ENCODE results near the gene ENSA. TPM values are rescaled to one million over a fixed set of nuclear protein-coding genes. Genes with fewer than 3 reads are reported as not detected.

Gene ENSA
- total RNA-seq, 6 experiments from 2014 or later, result 60.4 to 166 (median 71.2) TPM

DNA sequence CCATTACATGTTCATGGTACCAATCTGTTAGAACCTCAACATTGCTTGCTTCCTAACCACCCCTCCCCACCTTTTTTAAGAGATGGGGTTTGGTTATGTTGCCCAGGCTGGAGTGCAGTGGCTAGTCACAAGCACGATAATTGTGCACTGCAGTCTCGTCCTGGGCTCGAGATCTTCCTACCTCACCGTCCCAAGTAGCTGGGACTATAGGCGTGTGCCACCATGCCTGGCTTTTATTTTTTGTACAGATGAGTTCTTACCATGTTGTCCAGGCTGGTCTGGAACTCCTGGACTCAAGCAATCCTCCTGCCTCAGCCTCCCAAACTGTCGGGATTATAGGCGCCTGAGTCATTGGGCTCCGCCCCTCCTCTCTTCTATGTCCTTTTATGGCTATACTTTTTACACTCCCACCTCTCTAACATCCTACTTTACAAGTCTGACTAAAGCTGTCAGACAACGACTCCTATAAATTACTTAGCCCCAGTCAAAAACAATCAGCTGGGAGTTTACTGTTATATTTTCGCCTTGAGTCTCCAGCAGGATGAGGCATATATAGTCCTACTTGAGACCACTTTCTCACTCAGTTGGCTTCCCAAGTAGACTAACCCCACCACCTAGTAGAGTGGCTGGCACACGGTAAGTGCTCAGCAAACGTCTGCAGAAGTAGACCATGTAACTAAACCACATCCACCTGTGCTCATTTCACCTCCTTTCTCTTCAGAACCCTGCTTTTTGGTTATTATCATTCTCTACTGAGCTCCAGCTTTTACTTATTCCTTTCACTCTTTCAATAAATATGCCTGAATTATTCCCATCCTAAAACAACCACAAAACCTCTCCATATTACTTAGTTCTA is 13.8 kb downstream of the ENSA start:
- peak overlapping the region; percentile 81 to 97 (median 89) for H3K27ac ChIP-seq
- no peak for TF ChIP-seq POLR2A (IDR thresholded peaks at IDR 0.05)
- TF ChIP-seq, protein P1, sequence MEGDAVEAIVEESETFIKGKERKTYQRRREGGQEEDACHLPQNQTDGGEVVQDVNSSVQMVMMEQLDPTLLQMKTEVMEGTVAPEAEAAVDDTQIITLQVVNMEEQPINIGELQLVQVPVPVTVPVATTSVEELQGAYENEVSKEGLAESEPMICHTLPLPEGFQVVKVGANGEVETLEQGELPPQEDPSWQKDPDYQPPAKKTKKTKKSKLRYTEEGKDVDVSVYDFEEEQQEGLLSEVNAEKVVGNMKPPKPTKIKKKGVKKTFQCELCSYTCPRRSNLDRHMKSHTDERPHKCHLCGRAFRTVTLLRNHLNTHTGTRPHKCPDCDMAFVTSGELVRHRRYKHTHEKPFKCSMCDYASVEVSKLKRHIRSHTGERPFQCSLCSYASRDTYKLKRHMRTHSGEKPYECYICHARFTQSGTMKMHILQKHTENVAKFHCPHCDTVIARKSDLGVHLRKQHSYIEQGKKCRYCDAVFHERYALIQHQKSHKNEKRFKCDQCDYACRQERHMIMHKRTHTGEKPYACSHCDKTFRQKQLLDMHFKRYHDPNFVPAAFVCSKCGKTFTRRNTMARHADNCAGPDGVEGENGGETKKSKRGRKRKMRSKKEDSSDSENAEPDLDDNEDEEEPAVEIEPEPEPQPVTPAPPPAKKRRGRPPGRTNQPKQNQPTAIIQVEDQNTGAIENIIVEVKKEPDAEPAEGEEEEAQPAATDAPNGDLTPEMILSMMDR (IDR thresholded peaks at IDR 0.05), result no peak
- no peaks in the 10 kb centered on the region for H3K9me3 ChIP-seq
- 82% methylated on average over 8 of the region's 12 CpGs for WGBS (ENCODE audit: insufficient coverage, low coverage, low lambda C conversion rate, missing lambda C conversion rate)
- intact Hi-C loops (cut with DNase I), result loop anchor here in 1 of 2 donors (5.0 kb wide), 1 partner anchor 53 kb away; no protein-coding TSS in a partner anchor
- no peak for DNase-seq
- no peak for ATAC-seq
- H3K4me1 ChIP-seq, result peaks cover 0 to 60% (median 27%) of the 10 kb centered on the region in 4 donors
- H3K36me3 ChIP-seq, result peaks cover 0 to 1% (median 0%) of the 10 kb centered on the region in 4 donors
- H3K4me3 ChIP-seq, result no peak overlapping the region
- no peaks in the 10 kb centered on the region for H3K27me3 ChIP-seq

DNA sequence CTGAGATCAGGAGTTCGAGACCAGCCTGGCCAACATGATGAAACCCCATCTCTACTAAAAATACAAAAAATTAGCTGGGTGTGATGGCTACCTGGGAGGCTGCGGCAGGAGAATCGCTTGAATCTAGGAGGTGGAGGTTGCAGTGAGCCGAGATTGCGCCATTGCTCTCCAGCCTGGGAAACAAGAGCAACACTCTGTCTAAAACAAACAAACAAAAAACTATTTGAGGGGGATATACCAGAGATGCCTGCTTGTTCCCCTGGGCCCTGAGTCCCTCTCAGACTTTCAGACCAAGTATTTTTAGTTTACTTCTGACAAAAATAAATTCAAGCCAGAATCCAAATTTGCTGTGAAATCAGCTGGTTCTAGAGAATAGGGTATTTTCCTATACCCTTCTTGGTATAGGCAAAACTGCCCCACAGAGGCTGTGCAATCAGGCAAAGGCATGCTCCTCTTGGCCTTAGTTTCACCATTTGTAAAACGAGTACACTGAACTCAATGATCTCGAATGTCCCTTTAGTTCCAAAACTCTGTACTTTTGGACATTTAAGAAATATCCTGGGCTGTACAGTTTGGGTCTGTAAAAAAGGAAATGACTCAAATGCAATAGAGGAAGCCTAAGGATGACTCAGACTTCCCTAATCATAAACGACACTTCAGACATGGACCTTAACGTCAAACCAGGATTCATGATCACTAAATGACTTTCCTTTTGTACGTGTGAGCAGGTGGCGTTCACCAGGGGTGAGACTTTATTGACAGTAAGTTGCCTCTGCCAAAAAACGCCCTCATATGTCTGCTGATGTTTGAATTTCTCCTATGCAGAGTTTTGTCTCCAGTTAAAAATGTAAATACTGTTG is 16.1 kb downstream of the ENSA start:
- no peaks in the 10 kb centered on the region for H3K27me3 ChIP-seq
- H3K36me3 ChIP-seq, result no peaks in the 10 kb centered on the region
- peak; percentile 54 for TF ChIP-seq POLR2A (IDR thresholded peaks at IDR 0.05)
- TF ChIP-seq, protein P1 (IDR thresholded peaks at IDR 0.05), result no peak
- no peak overlapping the region for H3K4me3 ChIP-seq
- H3K27ac ChIP-seq, result peak overlapping the region; percentile 81 to 97 (median 89)
- ATAC-seq (peak; percentile 49 to 69 (median 58)), DNase-seq (peak in 1 of 3 donors; percentile 61)
- H3K4me1 ChIP-seq, result peaks cover 0 to 45% (median 20%) of the 10 kb centered on the region in 4 donors
- WGBS (ENCODE audit: insufficient coverage, low coverage, low lambda C conversion rate, missing lambda C conversion rate), result 18% methylated on average over 11 of the region's 12 CpGs
- no peaks in the 10 kb centered on the region for H3K9me3 ChIP-seq
- intact Hi-C loops (cut with DNase I), result loop anchor here in 1 of 2 donors (5.0 kb wide), 1 partner anchor 36 kb away; the partner anchor contains the start of gene MCL1

DNA sequence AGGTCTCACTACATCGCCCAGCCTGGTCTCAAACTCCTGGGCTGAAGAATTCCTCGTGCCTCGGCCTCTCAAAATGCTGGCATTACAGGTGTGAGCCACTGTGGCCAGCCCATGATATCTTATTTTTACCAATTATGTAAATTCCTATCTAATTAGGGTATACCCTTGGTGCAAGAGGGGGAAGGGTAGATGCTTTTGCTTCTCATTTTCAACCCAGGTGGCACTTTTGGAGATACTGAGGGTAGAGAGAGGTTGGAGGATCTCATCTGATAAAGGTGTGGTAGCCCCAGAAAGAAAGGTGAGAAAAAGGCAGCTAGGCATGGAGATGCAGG is 17.4 kb downstream of the ENSA start:
- Histone ChIP-seq H3K4me3 (no peak overlapping the region), H3K9me3 (no peaks in the 10 kb centered on the region), H3K36me3 (no peaks in the 10 kb centered on the region), H3K4me1 (peaks cover 0 to 45% (median 20%) of the 10 kb centered on the region in 4 donors), H3K27ac (peak overlapping the region; percentile 81 to 97 (median 89)), H3K27me3 (no peaks in the 10 kb centered on the region)
- TF ChIP-seq, protein P1 (IDR thresholded peaks at IDR 0.05), result no peak
- no peak for TF ChIP-seq POLR2A (IDR thresholded peaks at IDR 0.05)
- ATAC-seq (no peak), DNase-seq (no peak)
- intact Hi-C loops (cut with DNase I), result loop anchor here in 1 of 2 donors (5.0 kb wide), 1 partner anchor 35 kb away; the partner anchor contains the start of gene MCL1
- WGBS (ENCODE audit: insufficient coverage, low coverage, low lambda C conversion rate, missing lambda C conversion rate), result 28% methylated on average over 3 of the region's 3 CpGs

DNA sequence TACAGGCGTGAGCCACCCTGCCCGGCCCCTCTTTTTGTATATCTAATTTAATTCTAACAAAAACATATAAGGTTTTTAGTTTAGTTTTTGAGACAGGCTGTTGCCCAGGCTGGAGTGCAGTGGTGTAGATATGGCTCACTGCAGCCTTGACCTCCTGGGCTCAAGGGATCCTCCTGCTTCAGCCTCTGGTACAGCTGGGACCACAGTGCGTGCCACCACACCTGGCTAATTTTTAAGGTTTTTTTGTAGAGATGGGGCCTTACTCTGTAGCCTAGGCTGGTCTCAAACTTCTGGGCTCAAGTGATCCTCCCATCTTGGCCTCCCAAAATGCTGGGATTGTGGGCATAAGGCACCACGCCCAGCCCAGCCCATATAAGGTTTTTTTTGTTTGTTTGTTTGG is 18.8 kb downstream of the ENSA start:
- WGBS (ENCODE audit: insufficient coverage, low coverage, low lambda C conversion rate, missing lambda C conversion rate), result 93% methylated on average over 3 of the region's 4 CpGs
- H3K27me3 ChIP-seq, result no peaks in the 10 kb centered on the region
- no peak for DNase-seq
- intact Hi-C loops (cut with DNase I), result loop anchor here in 1 of 2 donors (5.0 kb wide), 1 partner anchor 33 kb away; the partner anchor contains the start of gene MCL1
- H3K9me3 ChIP-seq, result no peaks in the 10 kb centered on the region
- no peak overlapping the region for H3K4me3 ChIP-seq
- ATAC-seq, result no peak
- TF ChIP-seq, protein P1 (IDR thresholded peaks at IDR 0.05), result no peak
- TF ChIP-seq POLR2A (IDR thresholded peaks at IDR 0.05), result no peak
- H3K27ac ChIP-seq, result peak overlapping the region; percentile 81 to 97 (median 89)
- peaks cover 0 to 45% (median 20%) of the 10 kb centered on the region in 4 donors for H3K4me1 ChIP-seq
- H3K36me3 ChIP-seq, result no peaks in the 10 kb centered on the region

Data from right lobe of liver (tissue), 6 donors.